Endothelial cell of umbilical vein (primary cell): ENCODE results near the gene PCDH9. TPM values are rescaled to one million over a fixed set of nuclear protein-coding genes. Genes with fewer than 3 reads are reported as not detected.

Source experiments
- BruUV-seq: library from RNA; stranded (reverse); fragments of 400-500 nt; replicated peaks from 2 replicates; lab custom pipeline; 2021; lab: Mats Ljungman, UMichigan
- CTCF ChIA-PET: fragments of 300-600, 350-600 bp; sonication (Branson Sonifier 250); formaldehyde crosslinking; loops from one replicate; lab custom pipeline; 2021; ENCODE audit warnings: antibody characterized with exemption, inconsistent platforms; lab: Charles Lee
- POLR2A ChIA-PET: fragments of 300-600, 350-600 bp; sonication (Branson Sonifier 250); formaldehyde crosslinking; loops from one replicate; lab custom pipeline; 2021; ENCODE audit warnings: antibody characterized with exemption, inconsistent platforms; lab: Charles Lee
- DNase-seq: peaks from one replicate; pipeline ENCODE4 v3.0.0-alpha.2; 2011; ENCODE audit warnings: low read depth, low spot score
- FAIRE-seq: peaks from 2 replicates; lab custom pipeline; 2011; peaks lifted over from hg19 to GRCh38; lab: Jason Lieb, UNC
- H2AFZ ChIP-seq: 2 replicates; pipeline ENCODE4 v1.6.0; 2012; ENCODE audit warnings: low read depth, low read length, control low read depth, inconsistent platforms
- H3K27ac ChIP-seq: 2 replicates; pipeline ENCODE4 v1.5.1; 2011; ENCODE audit warnings: low read depth, mild to moderate bottlenecking, control low read depth, low read length, moderate library complexity; ENCODE audit not compliant: insufficient read depth
- H3K27me3 ChIP-seq, 2 experiments: 2 replicates each; pipeline versions ENCODE4 v1.6.0 to v1.6.1; 2011; ENCODE audit warnings: low read length in 2 of 2, mixed read lengths in 1 of 2; ENCODE audit not compliant: control insufficient read depth in 2 of 2, insufficient read depth in 2 of 2
- H3K36me3 ChIP-seq, 2 experiments: 2 replicates in 1 of 2; 3 replicates in 1 of 2; pipeline ENCODE4 v1.5.1; 2011; ENCODE audit warnings: low read length in 2 of 2, mild to moderate bottlenecking in 1 of 2, moderate library complexity in 1 of 2; ENCODE audit not compliant: control insufficient read depth in 2 of 2, insufficient read depth in 2 of 2; ENCODE audit errors: extremely low read depth in 1 of 2
- H3K4me1 ChIP-seq: 3 replicates; pipeline ENCODE4 v1.5.1; 2011; ENCODE audit warnings: mild to moderate bottlenecking, low read length; ENCODE audit not compliant: control insufficient read depth, insufficient read depth; ENCODE audit errors: extremely low read depth
- H3K4me2 ChIP-seq: 2 replicates; pipeline ENCODE4 v1.6.1; 2011; ENCODE audit warnings: low read length, control low read depth, mixed read lengths; ENCODE audit not compliant: insufficient read depth
- H3K4me3 ChIP-seq, 3 experiments: fragments of 200-600 bp in 1 of 3; sonication (generic), shearing (Covaris generic) in 1 of 3; replicated peaks in 1 of 3; 2 replicates each; pipeline ENCODE4 v1.5.1; 2011 to 2016; ENCODE audit warnings: control low read depth in 3 of 3, low read length in 3 of 3, mild to moderate bottlenecking in 2 of 3, inconsistent platforms in 1 of 3, low read depth in 1 of 3, moderate library complexity in 1 of 3; ENCODE audit not compliant: insufficient read depth in 1 of 3
- H3K79me2 ChIP-seq: 2 replicates; pipeline ENCODE4 v1.6.0; 2012; ENCODE audit warnings: low read length, inconsistent platforms; ENCODE audit not compliant: control insufficient read depth, insufficient read depth
- H3K9ac ChIP-seq: replicated peaks from 2 replicates; pipeline ENCODE3; 2011; ENCODE audit warnings: low read length, control low read depth; ENCODE audit not compliant: insufficient read depth; ENCODE audit errors: extremely low read depth
- H3K9me1 ChIP-seq: replicated peaks from 3 replicates; pipeline ENCODE4 v1.6.0; 2011; ENCODE audit warnings: mild to moderate bottlenecking, low read length; ENCODE audit not compliant: control insufficient read depth, insufficient read depth; ENCODE audit errors: extremely low read depth
- H3K9me3 ChIP-seq: replicated peaks from 2 replicates; pipeline ENCODE4 v1.5.1; 2012; ENCODE audit warnings: low read length, inconsistent platforms; ENCODE audit not compliant: control insufficient read depth, insufficient read depth
- H4K20me1 ChIP-seq: replicated peaks from 2 replicates; pipeline ENCODE3; 2011; ENCODE audit warnings: mild to moderate bottlenecking, low read length; ENCODE audit not compliant: control insufficient read depth, insufficient read depth; ENCODE audit errors: extremely low read depth
- CTCF ChIP-seq, 2 donors: IDR thresholded peaks; 1 replicate in 1 of 2; 2 replicates in 1 of 2; pipeline ENCODE4 v1.5.1; 2011; ENCODE audit warnings: low read length in 2 of 2, mild to moderate bottlenecking in 2 of 2, moderate library complexity in 2 of 2, control low read depth in 1 of 2, inconsistent platforms in 1 of 2, low read depth in 1 of 2; ENCODE audit not compliant: insufficient read depth in 1 of 2; ENCODE audit errors: extremely low read depth in 1 of 2
- EZH2 ChIP-seq: IDR thresholded peaks from 2 replicates; pipeline ENCODE4 v1.6.1; 2012; ENCODE audit warnings: borderline replicate concordance, low read depth, mild to moderate bottlenecking, moderate library complexity, low read length, inconsistent platforms; ENCODE audit not compliant: severe bottlenecking
- FOS ChIP-seq: IDR thresholded peaks from 2 replicates; pipeline ENCODE4 v1.6.1; 2011; ENCODE audit warnings: mild to moderate bottlenecking, low read length, moderate library complexity, borderline replicate concordance; ENCODE audit not compliant: insufficient read depth
- GATA2 ChIP-seq: IDR thresholded peaks from 2 replicates; pipeline ENCODE4 v1.7.0; 2011; ENCODE audit warnings: low read depth, mild to moderate bottlenecking, moderate library complexity, mixed read lengths, low read length; ENCODE audit not compliant: insufficient read length, insufficient read depth
- JUN ChIP-seq: IDR thresholded peaks from 2 replicates; pipeline ENCODE4 v1.6.1; 2011; ENCODE audit warnings: borderline replicate concordance, low read depth; ENCODE audit not compliant: insufficient read length, insufficient read depth
- MYC ChIP-seq: IDR thresholded peaks from one replicate; pipeline ENCODE4 v1.6.1; 2011; ENCODE audit warnings: mild to moderate bottlenecking, low read depth, low read length
- POLR2A ChIP-seq: IDR thresholded peaks from 2 replicates; pipeline ENCODE4 v1.6.1; 2012; ENCODE audit warnings: low read depth, mild to moderate bottlenecking, control low read depth, low read length
- POLR2AphosphoS5 ChIP-seq: IDR thresholded peaks from 2 replicates; pipeline ENCODE4 v1.6.1; 2012; ENCODE audit warnings: low read depth, mild to moderate bottlenecking, control low read depth, low read length, moderate library complexity; ENCODE audit not compliant: insufficient read depth
- dilution Hi-C: fragments of 300-500 bp; cut with MboI; formaldehyde crosslinking; loops from one replicate; pipeline ENCODE4 v1.15.0; 2019; ENCODE audit warnings: low sequenced_read_pairs; ENCODE audit not compliant: extremely low pct_ligation_motif_present
- intact Hi-C: fragments of 100-400 bp; cut with micrococcal nuclease; formaldehyde crosslinking; loops from one replicate; pipeline ENCODE4 v1.10.0; 2022
- polyA plus RNA-seq, 4 experiments: library from polyadenylated mRNA; depleted of rRNA in 3 of 4; stranded (reverse) in 3 of 4; unstranded in 1 of 4; fragments of >200 nt; gene quantifications; 2 replicates each; pipeline versions ENCODE4 v1.2.1 to v1.2.3, GENCODE V29; 2011 to 2012; ENCODE audit warnings: missing spikeins in 1 of 4
- total RNA-seq: library from RNA; stranded (reverse); gene quantifications from 2 replicates; pipeline ENCODE4 v1.2.3, GENCODE V29; 2021
- TF ChIP-seq, protein P1 (sequence below): IDR thresholded peaks from 2 replicates; pipeline ENCODE4 v1.6.1; 2011; ENCODE audit not compliant: insufficient read depth, insufficient read length

The PCDH9 gene
- total and polyA plus RNA-seq, 2 donors (not counting 3 experiments of a cell fraction or from before 2014, with no cell fraction given): 1.1 to 5.2 TPM

DNA sequence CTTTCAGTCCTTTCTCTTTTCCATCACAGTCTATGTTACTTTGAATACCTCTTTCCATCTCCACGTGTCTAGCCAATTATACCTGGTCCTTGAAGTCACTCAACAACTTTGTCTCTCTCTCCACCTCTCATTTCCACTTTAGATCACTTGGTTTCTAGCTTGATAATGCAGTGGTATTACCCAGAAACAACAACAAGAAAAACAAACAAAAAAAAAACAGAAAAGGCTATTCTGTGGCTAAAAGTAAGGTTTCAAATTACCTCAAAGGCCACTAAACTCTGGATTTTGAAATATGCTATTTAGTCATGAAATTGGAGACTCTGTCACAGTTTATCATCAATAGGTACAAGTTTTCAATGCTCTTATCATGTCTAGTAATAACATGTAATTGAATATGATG lies 184.8 kb downstream of the PCDH9 start:
- intact Hi-C loops (no loop called here), dilution Hi-C loops (no loop called here)
- Histone ChIP-seq H4K20me1 (no peaks in the 10 kb centered on the region), H3K36me3 (no peaks in the 10 kb centered on the region), H3K27me3 (no peaks in the 10 kb centered on the region), H2AFZ (no peak overlapping the region), H3K9ac (no peak overlapping the region), H3K4me3 (no peak overlapping the region), H3K4me2 (no peak overlapping the region), H3K79me2 (no peaks in the 10 kb centered on the region), H3K9me1 (no peaks in the 10 kb centered on the region), H3K27ac (no peak overlapping the region), H3K9me3 (no peaks in the 10 kb centered on the region), H3K4me1 (peaks cover 7% of the 10 kb centered on the region)
- BruUV-seq: no TSS peak
- TF ChIP-seq POLR2AphosphoS5 (no peak), POLR2A (no peak), MYC (no peak), CTCF (IDR thresholded peaks at IDR 0.05; ENCODE audit: extremely low read depth in 1 of 2, insufficient read depth in 1 of 2, low read depth in 1 of 2, low read length in 2 of 2) (no peak), JUN (no peak), FOS (no peak), EZH2 (no peak), GATA2 (no peak)
- TF ChIP-seq, protein P1, sequence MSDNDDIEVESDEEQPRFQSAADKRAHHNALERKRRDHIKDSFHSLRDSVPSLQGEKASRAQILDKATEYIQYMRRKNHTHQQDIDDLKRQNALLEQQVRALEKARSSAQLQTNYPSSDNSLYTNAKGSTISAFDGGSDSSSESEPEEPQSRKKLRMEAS: no peak
- CTCF ChIA-PET: interaction anchor here (1.5 kb wide), 1 partner anchor 10 kb away, joined by 5 read pairs; no protein-coding TSS in a partner anchor
- POLR2A ChIA-PET: no interaction called here
- DNase-seq (no peak), FAIRE-seq (no peak)
